ENCODE data around the gene WFDC5. TPM values are rescaled to one million over a fixed set of nuclear protein-coding genes. Genes with fewer than 3 reads are reported as not detected.

The WFDC5 gene
- polyA plus RNA-seq, 1 of the 3 experiments (the other 2 are of a cell fraction) = 0.08 TPM

DNA sequence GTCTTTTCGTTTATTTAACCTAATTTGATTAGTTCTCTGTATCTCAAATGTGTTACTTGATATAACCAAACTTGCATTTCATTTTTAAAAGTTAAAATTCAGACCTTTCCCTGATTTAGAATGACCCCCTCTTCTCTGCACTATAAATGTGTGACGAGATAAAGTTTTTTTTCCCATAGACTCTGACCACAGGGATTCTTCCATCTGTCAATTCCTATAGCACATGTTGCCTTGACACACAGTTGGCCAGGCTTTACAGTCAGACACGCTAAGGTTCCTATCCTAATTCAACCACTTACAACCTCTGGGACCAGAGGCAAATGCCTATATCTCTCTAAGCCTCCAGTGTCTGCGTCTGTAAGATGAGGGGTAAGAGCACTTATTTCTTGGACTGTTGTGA is 54.7 kb downstream of the WFDC5 start:
- WGBS (ENCODE audit: low lambda C conversion rate) = 90% methylated on average over 4 of the region's 4 CpGs
- peaks cover 6 to 8% of the 10 kb centered on the region in 2 experiments for H3K36me3 ChIP-seq (replicated peaks in 1 of 2; ENCODE audit: control insufficient read depth in 1 of 2, insufficient read depth in 2 of 2, low read length in 1 of 2)
- H3K4me3 ChIP-seq (ENCODE audit: low read depth in 2 of 2, low read length in 1 of 2) = no peak overlapping the region
- H3K27ac ChIP-seq (ENCODE audit: low read depth in 2 of 2, low read length in 1 of 2) = peak overlapping the region in 1 of 2 experiments; percentile 66; a peak in 2 of 4 replicates
- DNase-seq = no peak
- ChIA-PET POLR2A (interaction anchor here (0.9 kb wide), 1 partner anchor 15 kb away, joined by 3 read pairs; no protein-coding TSS in a partner anchor), CTCF (interaction anchor here (0.6 to 1.5 kb wide), 5 partner anchors 12 to 230 kb away, joined by 3 to 8 read pairs (median 5); no protein-coding TSS in a partner anchor)
- no peaks in the 10 kb centered on the region for H3K9me3 ChIP-seq
- no peaks in the 10 kb centered on the region for H3K27me3 ChIP-seq (ENCODE audit: insufficient read depth)
- peaks cover 15% of the 10 kb centered on the region; the same call in 1 of the 2 replicates for H3K79me2 ChIP-seq (ENCODE audit: insufficient read depth)
- H3K9me2 ChIP-seq = no peaks in the 10 kb centered on the region
- TF ChIP-seq MEF2A (IDR thresholded peaks at IDR 0.05; ENCODE audit: borderline replicate concordance, low read depth) (no peak), EP300 (IDR thresholded peaks at IDR 0.05; ENCODE audit: borderline replicate concordance in 1 of 2, low read depth in 1 of 2, low read length in 1 of 2) (no peak), YY1 (IDR thresholded peaks at IDR 0.05; ENCODE audit: low read depth) (no peak), ZBTB33 (IDR thresholded peaks at IDR 0.05; ENCODE audit: borderline replicate concordance, low read depth) (no peak), RXRA (IDR thresholded peaks at IDR 0.05; ENCODE audit: borderline replicate concordance, low read depth) (no peak), SIN3A (IDR thresholded peaks at IDR 0.05; ENCODE audit: borderline replicate concordance, low read depth, low read length) (no peak), USF2 (IDR thresholded peaks at IDR 0.05; ENCODE audit: borderline replicate concordance, low read depth, low read length) (no peak), TAF1 (IDR thresholded peaks at IDR 0.05; ENCODE audit: borderline replicate concordance, low read depth, low read length) (no peak), NFIC (IDR thresholded peaks at IDR 0.05; ENCODE audit: borderline replicate concordance) (no peak)
- TF ChIP-seq, protein P1, sequence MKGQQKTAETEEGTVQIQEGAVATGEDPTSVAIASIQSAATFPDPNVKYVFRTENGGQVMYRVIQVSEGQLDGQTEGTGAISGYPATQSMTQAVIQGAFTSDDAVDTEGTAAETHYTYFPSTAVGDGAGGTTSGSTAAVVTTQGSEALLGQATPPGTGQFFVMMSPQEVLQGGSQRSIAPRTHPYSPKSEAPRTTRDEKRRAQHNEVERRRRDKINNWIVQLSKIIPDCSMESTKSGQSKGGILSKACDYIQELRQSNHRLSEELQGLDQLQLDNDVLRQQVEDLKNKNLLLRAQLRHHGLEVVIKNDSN (IDR thresholded peaks at IDR 0.05; ENCODE audit: borderline replicate concordance, low read depth) = no peak
- H3K4me1 ChIP-seq (ENCODE audit: control insufficient read depth in 1 of 2, insufficient read depth in 2 of 2, low read depth in 1 of 2, low read length in 1 of 2) = peaks cover 0 to 14% of the 10 kb centered on the region in 2 experiments; a peak in 2 of 4 replicates
- H3K4me2 ChIP-seq = no peak overlapping the region
- H3F3A ChIP-seq (replicated peaks; ENCODE audit: insufficient read depth) = peaks cover 17% of the 10 kb centered on the region
- 0 out of 2 replicates have a peak overlapping the region, but pooled peaks have one; percentile 10 for H3K9ac ChIP-seq
- no peak overlapping the region for H2AFZ ChIP-seq (ENCODE audit: low read depth)
- H4K20me1 ChIP-seq (ENCODE audit: insufficient read depth) = no peaks in the 10 kb centered on the region

Other genes with a start within 250 kb of the WFDC5 start
- 84.3 and 94.3 TPM in 2 replicates for gene YWHAB, start 229.5 kb downstream of the WFDC5 start, polyA plus RNA-seq (2012; rRNA removed)
- 205 and 251 TPM in 2 replicates for gene PABPC1L, start 205.1 kb downstream of the WFDC5 start, polyA plus RNA-seq (2012; rRNA removed)
- gene TOMM34, start 154.8 kb downstream of the WFDC5 start, polyA plus RNA-seq (2012; rRNA removed) = 40.5 and 51.4 TPM in 2 replicates
- gene STK4, start 148.7 kb downstream of the WFDC5 start, polyA plus RNA-seq (2012; rRNA removed) = 11.4 and 17.2 TPM in 2 replicates
- 0.07 and 0.13 TPM in 2 replicates for gene KCNS1, start 14.0 kb downstream of the WFDC5 start, polyA plus RNA-seq (2012; rRNA removed)
- not detected in 2 replicates for gene WFDC12, start 9.3 kb upstream of the WFDC5 start, polyA plus RNA-seq (2012; rRNA removed)
- 0.12 TPM in 1 of 2 replicates, not detected in the other for gene PI3, start 59.7 kb upstream of the WFDC5 start, polyA plus RNA-seq (2012; rRNA removed)
- not detected in 2 replicates for gene SEMG1, start 91.9 kb upstream of the WFDC5 start, polyA plus RNA-seq (2012; rRNA removed)
- gene SEMG2, start 106.2 kb upstream of the WFDC5 start, polyA plus RNA-seq (2012; rRNA removed) = not detected in 2 replicates
- gene SLPI, start 139.4 kb upstream of the WFDC5 start, polyA plus RNA-seq (2012; rRNA removed) = not detected in 2 replicates
- gene RBPJL, start 191.7 kb upstream of the WFDC5 start, polyA plus RNA-seq (2012; rRNA removed) = not detected in 2 replicates
- 0.13 and 0.16 TPM in 2 replicates for gene MATN4, start 193.1 kb upstream of the WFDC5 start, polyA plus RNA-seq (2012; rRNA removed)
- 131 and 192 TPM in 2 replicates for gene SDC4, start 233.2 kb upstream of the WFDC5 start, polyA plus RNA-seq (2012; rRNA removed)
- 26.5 and 26.9 TPM in 2 replicates for gene SYS1, start 248.0 kb upstream of the WFDC5 start, polyA plus RNA-seq (2012; rRNA removed)

All from SK-N-SH (cell line).